ENCODE data around the gene GSPT2. TPM values are rescaled to one million over a fixed set of nuclear protein-coding genes. Genes with fewer than 3 reads are reported as not detected.
"Not testable (repeated sequence)": the region's sequence is repeated elsewhere in the genome, so short reads cannot be mapped to it uniquely, and the experiment has no call there.

Gene GSPT2
- 12.5 TPM for polyA plus RNA-seq (2012; ENCODE audit: insufficient read depth, insufficient read length)

DNA sequence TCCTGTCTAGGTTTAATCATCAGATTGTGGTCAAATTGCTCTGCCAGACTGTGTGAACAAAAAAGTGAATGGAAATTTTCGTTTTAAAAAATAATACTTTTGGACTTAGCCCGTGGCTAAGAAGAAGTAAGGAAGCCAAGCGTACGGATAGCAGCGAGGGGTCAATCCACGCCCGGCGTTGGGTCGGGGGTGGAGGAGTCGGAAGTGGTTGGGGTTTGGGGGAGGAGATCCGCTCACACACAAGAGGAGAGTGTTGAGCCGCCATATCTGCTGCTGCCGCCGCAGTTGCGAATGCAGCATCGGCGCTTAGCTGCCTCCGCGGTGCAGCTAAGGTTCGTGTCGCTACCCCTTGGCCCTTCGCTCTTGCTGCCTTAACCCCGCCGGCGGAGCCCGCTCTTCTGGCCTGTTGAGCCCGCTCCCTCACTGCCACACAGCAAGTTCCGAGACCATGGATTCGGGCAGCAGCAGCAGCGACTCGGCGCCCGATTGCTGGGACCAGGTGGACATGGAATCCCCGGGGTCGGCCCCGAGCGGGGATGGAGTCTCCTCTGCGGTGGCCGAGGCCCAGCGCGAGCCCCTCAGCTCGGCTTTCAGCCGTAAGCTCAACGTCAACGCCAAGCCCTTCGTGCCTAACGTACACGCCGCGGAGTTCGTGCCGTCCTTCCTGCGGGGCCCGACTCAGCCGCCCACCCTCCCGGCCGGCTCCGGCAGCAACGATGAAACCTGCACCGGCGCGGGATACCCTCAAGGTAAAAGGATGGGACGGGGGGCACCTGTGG lies at the start of gene GSPT2:
GSPT2 (plus strand) TSS at position 264 of the 779 bp plus-strand sequence; CDS start at position 449, 185 bp downstream.
- peak; percentile 74 for DNase-seq (ENCODE audit: low read depth, low spot score)
- H3K4me3 ChIP-seq (ENCODE audit: low read length): peak within 1 kb of the TSS; percentile 70

- no peak for DNase-seq (ENCODE audit: low read depth, low spot score)
- H3K4me3 ChIP-seq (ENCODE audit: low read length): no peak overlapping the region
Measured at GRCh38 chrX:51694254-51694653, 49.0 kb upstream of the GSPT2 start.

DNA sequence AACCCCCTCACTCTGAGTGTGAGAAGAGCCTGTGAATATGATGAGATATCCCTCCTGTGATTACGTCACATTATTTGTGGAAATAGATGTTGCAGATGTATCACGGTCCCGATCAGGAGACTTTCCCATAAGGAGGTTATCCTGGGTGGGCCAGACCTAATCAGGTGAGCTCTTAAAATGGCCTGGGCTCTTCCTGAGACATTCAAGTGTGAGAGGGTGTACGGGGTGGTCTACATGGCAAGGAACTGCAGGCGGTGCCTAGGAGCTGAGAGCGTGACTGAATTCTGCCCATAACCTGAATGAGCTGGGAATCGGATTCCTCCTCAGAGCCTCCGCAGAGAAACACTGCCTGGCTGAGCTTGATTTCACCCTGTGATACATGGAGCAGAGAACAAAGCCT lies 45.8 kb upstream of the GSPT2 start:
- DNase-seq (ENCODE audit: low read depth, low spot score): no peak
- H3K4me3 ChIP-seq (ENCODE audit: low read length): no peak overlapping the region

DNA sequence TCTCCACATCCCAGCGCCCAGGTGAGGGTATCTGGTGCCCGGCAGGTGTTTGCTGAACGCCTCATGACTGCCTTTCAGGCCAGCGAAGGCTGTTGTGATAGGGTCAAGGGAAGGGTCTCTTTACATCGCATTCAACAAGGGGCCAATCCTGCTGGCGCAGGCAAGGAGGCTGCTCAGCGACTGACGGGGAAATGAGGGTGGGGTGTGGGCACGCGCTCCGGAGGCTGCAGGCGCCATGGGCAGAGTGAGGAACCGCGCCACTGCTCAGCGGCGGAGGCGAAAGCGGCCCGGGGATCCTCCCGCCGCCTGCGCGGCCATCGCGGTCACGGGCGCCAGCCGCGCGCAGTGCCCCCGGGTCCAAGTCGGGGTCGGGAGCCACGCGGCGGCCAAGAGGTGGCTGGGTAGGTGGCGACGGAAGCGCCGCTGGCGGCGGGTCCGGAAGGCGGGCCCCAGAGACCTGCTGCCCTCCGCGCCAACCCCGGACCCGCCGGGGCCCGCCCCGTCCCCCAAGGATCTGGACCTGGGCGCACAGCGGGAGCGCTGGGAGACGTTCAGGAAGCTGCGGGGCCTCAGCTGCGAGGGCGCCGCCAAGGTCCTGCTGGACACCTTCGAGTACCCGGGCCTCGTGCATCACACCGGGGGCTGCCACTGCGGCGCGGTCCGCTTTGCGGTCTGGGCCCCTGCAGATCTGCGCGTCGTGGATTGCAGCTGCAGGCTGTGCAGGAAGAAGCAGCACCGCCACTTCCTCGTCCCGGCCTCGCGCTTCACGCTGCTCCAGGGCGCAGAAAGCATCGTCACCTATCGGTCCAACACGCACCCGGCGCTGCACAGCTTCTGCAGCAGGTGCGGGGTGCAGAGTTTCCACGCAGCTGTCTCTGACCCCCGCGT lies 32.7 kb upstream of the GSPT2 start, which contains the start of gene CENPVL1:
CENPVL1 (plus strand) TSS at position 236 of the 888 bp plus-strand sequence; CDS start at position 236, 0 bp downstream.
- not testable (repeated sequence) for H3K4me3 ChIP-seq (ENCODE audit: low read length); DNase-seq (ENCODE audit: low read depth, low spot score)

- not testable (repeated sequence) for H3K4me3 ChIP-seq (ENCODE audit: low read length); DNase-seq (ENCODE audit: low read depth, low spot score)
Measured at GRCh38 chrX:51712943-51713647, 30.1 kb upstream of the GSPT2 start.

- no peak for DNase-seq (ENCODE audit: low read depth, low spot score)
- no peak overlapping the region for H3K4me3 ChIP-seq (ENCODE audit: low read length)
Measured at GRCh38 chrX:51728202-51728601, 15.0 kb upstream of the GSPT2 start.

- no peak for DNase-seq (ENCODE audit: low read depth, low spot score)
Measured at GRCh38 chrX:51737091-51737490, 6.2 kb upstream of the GSPT2 start.

DNA sequence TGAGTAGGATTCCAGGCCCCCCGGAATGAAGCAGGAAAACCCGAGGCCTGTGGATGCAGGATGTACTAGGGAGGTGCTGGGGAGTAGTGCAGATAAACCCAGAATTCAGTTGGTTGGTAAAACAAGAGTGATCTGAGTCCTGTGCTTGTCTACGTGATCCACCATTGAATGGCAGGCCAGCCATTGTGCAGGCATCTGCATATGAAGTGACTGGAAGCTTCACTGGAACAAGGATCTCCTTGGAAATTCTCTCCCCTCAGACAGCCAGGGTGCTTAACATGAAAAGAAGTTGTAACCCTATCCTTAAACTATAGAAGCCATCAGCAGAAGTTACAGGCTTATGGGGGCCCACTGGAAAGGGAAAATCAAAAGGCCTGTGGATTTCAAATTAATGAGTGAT lies 656 bp upstream of the GSPT2 start:
- no peak for DNase-seq (ENCODE audit: low read depth, low spot score)
- H3K4me3 ChIP-seq (ENCODE audit: low read length): peak overlapping the region; percentile 70

More at GRCh38 chrX:51737091-51737490, 6.2 kb upstream of the GSPT2 start:
- H3K4me3 ChIP-seq (ENCODE audit: low read length): no peak overlapping the region

- H3K4me3 ChIP-seq (ENCODE audit: low read length): no peak overlapping the region
- no peak for DNase-seq (ENCODE audit: low read depth, low spot score)
Measured at GRCh38 chrX:51747671-51748070, 4.4 kb downstream of the GSPT2 start.

DNA sequence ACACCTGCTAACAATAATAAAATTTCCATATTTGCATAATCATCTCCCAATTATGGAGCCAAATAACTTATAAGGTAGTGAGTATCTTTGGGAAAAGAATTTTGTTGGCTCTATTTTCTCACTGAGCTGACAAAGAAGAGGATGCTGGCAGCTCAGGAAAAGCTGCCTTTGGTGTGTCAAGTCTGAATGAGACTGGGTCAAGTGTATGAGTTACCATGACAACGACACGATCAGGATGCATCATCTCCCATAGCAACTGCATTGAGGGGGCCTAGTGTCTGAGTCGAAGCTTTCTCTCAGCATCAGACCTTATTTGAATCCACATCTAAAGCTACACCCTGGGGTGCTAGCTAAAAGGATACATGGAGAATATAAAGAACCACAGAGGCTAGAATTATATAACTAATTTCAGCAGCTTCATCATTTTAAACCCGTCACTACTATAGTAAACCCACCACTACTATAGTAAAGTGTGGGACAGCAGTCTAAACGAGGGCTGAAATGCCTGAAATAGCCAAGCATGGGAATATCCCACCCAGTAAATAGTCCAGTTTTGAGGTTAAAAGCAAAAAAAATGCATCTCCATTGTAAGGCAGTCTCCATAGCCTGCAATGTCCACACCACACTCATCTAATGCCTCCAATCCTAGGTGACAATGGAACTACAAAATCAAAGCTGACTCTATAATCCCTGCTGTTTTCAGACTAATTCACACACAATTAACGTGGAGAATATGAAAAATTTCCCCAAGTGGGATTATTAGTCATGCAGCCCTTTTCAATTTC lies 16.0 kb downstream of the GSPT2 start:
- no peak for DNase-seq (ENCODE audit: low read depth, low spot score)
- H3K4me3 ChIP-seq (ENCODE audit: low read length): no peak overlapping the region

GRCh38 chrX:51760657-51761056 lies 17.4 kb downstream of the GSPT2 start:
- DNase-seq (ENCODE audit: low read depth, low spot score): no peak
- H3K4me3 ChIP-seq (ENCODE audit: low read length): no peak overlapping the region

GRCh38 chrX:51766546-51766945 lies 23.3 kb downstream of the GSPT2 start:
- H3K4me3 ChIP-seq (ENCODE audit: low read length): no peak overlapping the region
- DNase-seq (ENCODE audit: low read depth, low spot score): no peak

DNA sequence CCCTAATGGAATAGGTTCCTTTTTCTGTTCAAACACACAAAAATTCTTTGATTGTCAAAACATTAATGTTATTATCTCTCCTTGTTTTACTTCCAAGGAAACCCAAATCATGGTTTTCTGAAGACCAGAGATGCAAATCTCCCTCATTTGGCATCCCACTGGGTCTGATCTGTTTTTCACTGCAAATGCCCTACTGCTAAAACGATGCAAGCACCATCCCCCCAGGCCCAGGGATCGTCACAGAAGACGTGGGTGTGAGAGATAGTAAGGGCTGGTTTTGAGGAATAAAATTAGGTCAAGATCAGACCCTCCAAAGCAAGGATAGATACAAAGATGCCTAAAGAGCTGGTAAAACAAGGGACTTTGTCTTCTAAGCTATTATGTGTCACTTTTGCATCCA lies 33.6 kb downstream of the GSPT2 start:
- no peak for DNase-seq (ENCODE audit: low read depth, low spot score)
- no peak overlapping the region for H3K4me3 ChIP-seq (ENCODE audit: low read length)

DNA sequence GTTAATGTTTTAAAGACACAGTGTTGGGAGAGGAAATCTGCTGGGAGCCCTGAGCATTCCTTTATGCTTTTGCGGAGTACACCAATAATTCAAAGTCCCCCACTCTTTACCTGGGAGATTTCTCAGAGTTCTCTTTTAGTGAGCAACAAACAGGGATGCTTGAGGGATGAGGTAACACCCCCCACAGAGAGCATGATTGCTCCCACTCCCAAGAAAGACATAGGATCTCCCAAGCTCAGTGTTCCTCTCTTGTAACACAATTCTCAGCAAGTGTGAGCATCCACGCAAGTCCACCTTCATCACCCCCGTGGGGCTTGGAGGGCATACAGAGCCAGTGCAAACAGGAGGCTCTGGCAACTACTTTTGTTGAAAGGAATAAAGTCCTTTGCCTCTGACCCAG lies 36.1 kb downstream of the GSPT2 start:
- no peak for DNase-seq (ENCODE audit: low read depth, low spot score)
- H3K4me3 ChIP-seq (ENCODE audit: low read length): no peak overlapping the region

DNA sequence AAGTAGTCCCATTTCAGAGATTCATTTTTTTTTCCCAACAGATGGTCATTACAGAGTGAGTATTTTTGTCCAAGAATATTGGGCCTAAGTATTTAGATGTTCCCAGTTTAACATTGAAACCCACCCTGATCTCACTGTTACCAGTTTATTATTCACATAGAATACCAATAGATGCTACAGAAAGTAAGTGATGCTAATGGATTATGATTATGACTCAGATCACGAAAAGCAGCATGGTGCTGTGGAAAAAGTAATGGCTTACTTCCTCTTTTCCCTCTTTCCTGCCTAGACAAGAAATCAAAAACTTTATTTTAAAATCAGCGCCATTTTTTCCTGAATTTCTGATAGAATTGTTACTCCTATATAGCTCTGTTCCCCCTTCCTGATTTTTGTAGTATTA lies 51.9 kb downstream of the GSPT2 start:
- no peak for DNase-seq (ENCODE audit: low read depth, low spot score)
- H3K4me3 ChIP-seq (ENCODE audit: low read length): no peak overlapping the region

All from Jurkat, Clone E6-1 (cell line).